GM19467 (cell line): ENCODE measurements around the gene BAZ2B.
"Not testable (repeated sequence)": the region's sequence is repeated elsewhere in the genome, so short reads cannot be mapped to it uniquely, and the experiment has no call there.

ENCODE experiments used
- ATAC-seq: cut with Tn5 transposase; IDR thresholded peaks from one replicate; pipeline ENCODE4 v1.9.1; 2021; ENCODE audit warnings: mild to moderate bottlenecking, moderate library complexity; ENCODE audit not compliant: unreplicated experiment

BAZ2B gene, protein sequence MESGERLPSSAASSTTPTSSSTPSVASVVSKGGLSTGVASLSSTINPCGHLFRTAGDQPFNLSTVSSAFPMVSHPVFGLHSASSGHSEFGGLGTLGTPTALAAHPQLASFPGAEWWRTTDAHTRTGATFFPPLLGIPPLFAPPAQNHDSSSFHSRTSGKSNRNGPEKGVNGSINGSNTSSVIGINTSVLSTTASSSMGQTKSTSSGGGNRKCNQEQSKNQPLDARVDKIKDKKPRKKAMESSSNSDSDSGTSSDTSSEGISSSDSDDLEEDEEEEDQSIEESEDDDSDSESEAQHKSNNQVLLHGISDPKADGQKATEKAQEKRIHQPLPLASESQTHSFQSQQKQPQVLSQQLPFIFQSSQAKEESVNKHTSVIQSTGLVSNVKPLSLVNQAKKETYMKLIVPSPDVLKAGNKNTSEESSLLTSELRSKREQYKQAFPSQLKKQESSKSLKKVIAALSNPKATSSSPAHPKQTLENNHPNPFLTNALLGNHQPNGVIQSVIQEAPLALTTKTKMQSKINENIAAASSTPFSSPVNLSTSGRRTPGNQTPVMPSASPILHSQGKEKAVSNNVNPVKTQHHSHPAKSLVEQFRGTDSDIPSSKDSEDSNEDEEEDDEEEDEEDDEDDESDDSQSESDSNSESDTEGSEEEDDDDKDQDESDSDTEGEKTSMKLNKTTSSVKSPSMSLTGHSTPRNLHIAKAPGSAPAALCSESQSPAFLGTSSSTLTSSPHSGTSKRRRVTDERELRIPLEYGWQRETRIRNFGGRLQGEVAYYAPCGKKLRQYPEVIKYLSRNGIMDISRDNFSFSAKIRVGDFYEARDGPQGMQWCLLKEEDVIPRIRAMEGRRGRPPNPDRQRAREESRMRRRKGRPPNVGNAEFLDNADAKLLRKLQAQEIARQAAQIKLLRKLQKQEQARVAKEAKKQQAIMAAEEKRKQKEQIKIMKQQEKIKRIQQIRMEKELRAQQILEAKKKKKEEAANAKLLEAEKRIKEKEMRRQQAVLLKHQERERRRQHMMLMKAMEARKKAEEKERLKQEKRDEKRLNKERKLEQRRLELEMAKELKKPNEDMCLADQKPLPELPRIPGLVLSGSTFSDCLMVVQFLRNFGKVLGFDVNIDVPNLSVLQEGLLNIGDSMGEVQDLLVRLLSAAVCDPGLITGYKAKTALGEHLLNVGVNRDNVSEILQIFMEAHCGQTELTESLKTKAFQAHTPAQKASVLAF (N-terminal part only)

DNA sequence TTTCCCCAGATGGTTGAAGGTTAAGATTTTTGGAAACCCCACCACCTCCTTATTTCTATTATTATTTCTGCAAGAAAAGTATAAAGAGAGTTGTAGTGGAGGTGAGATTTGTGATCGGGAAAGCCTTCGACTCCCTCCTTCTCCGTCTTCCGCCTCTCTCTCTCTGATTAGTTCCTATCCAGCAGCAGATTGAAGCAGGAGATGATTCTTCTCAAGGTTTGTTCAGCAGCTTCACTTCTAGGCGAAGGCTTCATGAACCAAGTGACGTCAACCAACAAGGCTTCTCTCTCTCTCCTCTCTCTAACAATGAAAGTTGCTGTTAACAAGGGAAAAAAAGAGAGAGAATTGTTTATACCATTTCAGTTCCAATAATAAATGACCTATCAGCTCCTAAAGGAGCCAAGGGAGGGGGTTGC, at the start of gene BAZ2B:
BAZ2B (minus strand) TSS at position 263 of the 416 bp plus-strand sequence. CDS start 137,829 bp downstream, outside the sequence.
- peak; percentile 7 for ATAC-seq

DNA sequence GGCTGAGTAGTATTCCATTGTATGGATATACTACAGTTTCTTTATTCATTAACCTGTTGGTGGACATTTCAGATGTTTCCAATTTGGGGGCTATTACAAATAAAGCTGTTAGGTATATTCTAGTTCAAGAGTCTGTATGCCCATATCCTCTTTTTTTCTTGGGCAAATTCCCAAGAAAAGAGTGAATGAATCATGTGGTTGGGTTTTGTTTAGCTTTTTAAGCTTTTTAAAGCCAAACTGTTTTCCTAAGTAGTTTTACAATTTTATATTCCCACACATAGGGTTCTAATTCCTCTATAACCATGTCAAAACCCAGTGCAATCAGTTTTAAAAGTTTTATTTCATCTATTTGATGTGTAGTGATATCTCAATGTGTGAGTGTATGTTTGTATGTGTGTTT, 44.9 kb upstream of the BAZ2B start:
- no peak for ATAC-seq

DNA sequence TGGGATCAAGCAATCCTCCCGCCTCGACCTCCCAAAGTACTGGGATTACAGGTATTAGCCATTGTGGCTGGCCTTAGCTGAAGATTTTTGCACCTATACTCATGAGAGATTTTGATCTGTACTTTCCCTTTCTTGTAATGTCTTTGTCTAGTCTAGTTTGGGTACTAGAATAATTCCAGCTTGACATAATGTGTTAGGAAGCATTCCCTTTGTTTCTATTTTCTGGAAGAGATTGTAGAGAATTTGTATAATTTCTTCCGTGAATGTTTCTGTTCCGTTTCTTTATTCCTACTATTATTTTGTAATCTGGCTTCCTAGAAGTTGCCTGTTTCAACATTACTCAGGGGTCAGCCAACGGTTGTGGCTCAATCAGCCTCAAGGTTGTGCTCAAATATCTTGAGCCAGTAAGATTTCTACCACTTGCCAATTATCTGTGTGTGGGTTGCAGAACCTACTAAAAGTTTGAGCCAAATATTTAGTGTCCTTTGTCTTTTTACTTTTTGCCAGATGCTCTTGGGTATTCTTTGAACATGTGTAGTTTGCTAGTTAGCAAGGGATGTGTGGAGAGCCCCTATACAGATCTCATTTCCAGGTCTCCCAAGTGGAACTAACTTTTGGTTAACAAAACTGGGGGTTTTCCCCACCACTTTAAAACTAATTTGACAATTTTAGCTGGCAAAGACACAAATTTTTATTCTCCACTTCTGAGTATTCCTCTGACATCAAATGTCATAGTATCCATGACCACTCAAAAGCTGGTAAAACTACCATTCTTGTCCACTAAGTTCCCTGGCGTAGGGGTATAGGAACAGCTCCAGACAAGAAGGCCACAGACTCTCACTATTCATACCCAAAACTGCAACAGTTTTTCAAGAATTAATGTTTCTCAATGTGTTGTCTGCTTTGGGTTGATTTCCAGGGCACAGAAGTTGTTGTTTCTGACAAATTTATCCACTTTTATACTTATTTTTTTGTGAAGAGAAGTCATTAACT, 42.8 kb upstream of the BAZ2B start:
- no peak for ATAC-seq

DNA sequence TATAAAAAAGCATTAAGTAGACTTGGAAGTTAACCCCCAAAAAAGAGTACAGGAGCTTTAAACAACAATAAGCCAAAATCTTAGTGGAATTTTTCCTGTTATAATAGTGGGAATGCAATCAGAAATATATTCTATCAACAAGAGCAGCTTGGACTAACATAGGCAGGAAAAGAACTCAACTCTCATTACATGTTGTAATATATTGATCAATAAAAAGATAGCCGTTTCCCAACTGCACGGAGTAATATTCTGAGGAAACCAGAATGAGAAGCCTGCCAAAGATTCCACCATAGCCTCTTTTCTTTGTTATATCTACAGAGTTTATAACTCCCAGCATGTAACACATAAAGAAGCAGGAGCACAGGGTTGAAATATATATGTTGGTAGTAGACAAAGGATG, 37.6 kb upstream of the BAZ2B start:
- ATAC-seq: no peak

DNA sequence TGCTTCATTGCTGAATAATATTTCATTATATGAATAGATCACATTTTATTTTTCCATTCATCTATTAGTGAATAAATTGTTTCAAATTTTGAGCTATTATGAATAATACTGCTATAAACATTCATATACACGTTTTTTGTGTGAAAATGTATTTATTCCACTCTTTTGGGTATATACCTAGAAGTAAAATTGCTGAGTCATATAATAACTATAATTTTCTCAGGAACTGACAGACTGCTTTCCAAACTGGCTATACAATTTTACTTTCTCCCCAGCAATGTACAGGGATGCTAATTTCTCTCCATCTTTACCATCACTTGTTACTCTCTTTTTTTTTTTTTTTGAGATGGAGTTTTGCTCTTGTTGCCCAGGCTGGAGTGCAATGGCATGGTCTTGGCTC, 35.5 kb upstream of the BAZ2B start:
- no peak for ATAC-seq

DNA sequence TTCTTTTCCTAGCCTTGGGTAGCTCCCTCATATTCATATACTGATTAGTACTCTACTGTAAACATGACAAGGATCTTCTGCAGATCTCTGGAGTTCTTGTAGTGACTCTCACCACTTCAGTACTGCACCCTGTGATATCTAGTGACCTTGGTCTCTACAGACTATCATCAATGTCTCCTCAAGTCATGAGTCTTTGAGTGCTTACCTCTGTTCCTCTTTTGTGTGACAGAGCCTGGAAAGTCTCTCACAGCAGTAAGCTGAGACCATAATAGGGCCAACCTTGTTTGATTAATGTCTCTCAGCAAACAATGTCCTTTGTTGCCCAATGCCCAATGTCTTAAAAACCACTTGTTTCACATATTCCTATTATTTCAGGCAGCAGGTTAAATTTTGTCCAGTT, 34.2 kb upstream of the BAZ2B start:
- ATAC-seq: no peak

DNA sequence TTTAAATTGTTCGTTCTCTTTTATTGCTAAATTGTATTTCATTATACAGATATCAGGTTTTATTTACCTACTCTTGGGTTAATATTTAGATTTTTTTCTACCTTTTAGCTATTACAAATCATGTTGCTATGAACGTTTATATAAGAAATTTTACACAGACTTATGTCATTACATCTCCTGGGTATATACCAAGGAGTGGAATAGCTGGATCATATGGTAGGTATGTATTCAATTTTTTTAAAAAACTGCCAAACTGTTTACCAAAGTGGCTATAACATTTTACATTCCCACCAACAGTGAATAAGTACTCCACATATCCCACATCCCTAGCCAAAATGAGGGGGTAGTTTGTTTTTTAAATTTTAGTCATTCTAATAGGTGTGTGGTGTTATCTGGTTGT, 32.3 kb upstream of the BAZ2B start:
- no peak for ATAC-seq

DNA sequence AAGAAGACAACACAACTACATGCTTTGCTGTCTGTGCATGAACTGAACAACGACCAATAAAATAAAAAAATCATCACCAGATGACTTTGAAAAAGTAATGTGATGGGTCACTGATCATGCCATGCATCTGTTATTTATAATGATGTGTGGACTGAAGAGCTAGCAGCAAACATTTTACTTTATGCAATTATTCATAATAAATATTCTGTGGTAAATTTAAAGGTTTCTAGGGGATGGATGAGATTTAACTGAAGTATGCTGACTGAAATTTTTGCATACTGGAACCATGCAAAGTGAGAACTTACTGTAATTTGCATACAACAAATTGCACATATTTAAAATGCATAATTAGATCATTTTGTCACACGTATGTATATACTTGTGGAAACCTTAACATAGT, 31.3 kb upstream of the BAZ2B start:
- no peak for ATAC-seq

DNA sequence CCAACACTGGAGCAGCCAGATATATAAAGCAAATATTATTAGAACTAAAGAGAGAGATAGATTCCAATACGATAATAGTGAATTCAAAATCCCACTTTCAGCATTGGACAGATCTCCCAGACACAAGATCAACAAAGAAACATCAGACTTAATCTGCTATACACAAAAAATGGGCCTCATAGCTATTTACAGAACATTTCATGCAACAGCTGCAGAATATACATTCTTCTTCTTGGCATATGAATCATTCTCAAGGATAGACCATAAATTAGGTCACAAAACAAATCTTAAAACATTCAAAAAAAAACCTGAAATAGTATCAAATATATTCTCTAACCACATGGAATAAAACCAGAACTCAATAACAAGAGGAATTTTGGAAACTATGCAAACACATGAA, 23.8 kb upstream of the BAZ2B start:
- no peak for ATAC-seq

DNA sequence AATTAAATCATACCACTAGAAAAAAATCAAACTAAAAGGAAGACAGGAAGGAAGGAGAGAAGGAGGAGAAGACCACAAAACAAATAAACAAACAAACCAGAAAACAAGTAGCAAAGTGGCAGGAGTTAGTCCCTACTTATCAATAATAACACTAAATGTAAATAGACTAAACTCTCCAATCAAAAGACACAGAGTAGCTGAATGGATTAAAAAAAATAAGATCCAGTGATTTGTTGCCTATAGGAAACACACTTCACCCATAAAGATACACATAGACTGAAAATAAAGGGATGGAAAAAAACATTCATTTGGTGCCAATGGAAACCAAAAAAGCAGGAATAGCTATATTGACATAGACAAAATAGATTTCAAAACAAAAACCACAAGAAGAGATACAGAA, 23.4 kb upstream of the BAZ2B start:
- no peak for ATAC-seq

DNA sequence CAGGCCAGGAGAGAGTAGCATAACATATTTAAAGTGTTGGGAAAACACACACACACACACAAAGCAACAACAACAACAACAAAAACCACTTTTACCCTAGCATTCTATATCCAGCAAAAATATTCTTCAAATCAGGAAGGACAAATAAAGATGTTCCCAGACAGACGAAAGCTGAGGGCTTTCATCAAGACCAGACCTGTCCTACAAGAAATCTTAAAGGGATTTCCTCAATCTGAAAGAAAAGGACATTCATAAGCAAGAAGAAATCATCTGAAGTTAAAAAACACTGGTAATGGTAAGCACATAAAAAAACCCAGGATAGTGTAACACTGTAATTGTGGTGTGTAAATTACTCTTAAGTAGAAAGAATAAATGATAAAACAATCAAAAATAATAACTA, 22.7 kb upstream of the BAZ2B start:
- no peak for ATAC-seq

DNA sequence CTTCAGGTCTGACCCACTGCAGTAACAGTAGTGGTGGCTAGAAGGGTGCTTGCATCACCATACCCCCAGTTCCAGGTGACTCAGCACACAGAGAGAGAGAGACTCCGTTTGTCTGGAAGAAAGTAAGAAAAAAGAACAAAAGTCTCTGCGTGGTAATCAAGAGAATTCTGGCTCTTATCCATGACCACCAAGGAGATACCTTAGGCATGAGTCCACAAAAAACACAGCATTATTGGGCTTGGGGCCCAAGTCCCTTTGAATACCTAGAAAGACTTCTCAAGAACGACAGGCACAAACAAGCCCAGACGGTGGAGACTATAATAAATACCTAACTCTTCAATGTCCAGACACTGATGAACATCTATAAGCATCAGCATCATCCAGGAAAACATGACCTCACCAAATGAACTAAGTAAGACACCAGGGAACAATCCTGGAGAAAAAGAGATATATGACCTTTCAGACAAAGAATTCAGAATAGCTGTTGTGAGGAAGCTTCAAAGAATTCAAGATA, 21.7 kb upstream of the BAZ2B start:
- no peak for ATAC-seq

DNA sequence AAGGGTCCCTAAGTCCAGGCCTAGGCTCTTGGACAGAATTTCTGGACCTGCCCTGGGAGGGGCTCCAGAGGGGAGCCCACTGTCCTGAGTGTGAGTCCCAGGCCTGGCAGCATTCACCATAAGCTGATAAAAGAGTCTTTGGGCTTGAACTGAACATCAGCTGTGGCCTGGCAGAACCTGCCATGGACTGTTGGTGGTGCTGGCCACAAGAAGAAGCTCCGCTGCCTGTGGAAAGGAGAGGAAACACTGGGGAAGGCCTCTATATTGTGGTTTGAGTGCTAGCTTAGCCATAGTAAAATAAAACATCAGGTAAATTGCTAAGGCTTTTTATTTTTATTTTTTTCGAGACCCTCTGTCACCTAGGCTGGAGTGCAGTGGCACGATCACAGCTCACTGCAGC, 20.9 kb upstream of the BAZ2B start:
- ATAC-seq: no peak

DNA sequence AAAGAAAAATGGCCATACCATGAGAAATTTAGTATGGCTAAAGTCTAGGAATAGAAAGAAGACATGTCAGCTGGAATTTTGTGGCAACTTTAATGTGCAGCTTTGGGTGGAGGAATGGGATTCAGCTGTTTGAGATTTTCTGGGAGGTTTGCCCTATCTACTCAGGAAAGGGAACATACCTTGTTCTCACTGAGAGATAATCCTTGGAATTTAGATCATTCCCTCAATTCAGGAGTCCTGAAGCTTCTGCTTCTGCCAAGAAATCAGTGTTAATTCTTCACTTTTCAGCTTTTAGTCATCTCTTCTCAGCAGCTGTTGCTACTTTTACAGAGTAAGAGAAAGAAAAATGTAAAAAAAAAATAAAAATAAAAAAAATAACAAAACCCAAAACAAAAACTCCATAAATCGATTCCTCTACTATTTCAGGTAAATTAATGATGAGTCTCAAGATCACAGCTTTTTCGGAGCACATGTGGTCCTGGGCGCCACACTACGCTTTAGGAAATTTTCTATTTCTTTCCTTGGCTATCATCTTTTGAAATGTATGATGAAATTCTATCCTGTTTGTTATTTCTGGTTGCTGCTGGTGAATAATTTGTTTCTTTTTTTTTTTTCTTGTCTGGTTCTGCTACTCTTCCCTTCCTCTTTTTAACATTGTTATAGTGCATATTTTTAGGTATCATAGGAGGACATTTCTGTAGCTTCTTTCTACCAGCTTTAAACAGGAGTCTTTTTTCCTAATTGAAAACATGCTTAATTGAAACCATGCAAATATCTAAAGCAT, 18.9 kb upstream of the BAZ2B start:
- no peak for ATAC-seq

DNA sequence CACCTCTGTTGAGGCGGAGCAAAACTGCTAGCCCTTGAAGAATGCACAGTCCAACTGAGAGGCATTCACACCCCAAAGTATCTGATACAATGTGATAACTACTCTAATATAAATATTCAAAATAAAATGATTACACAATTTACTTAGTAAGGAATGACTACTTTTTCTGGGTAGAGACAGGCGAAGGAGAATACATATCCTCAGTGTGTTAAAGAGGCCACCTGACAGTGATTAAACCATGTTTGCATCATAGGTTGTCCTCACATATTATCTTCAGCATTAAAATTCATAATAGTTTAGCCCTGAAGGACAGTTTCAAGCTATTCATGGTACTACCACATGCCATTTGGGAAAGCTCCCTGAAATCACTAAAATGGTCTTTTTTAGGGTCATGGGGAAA, 16.9 kb upstream of the BAZ2B start:
- no peak for ATAC-seq

DNA sequence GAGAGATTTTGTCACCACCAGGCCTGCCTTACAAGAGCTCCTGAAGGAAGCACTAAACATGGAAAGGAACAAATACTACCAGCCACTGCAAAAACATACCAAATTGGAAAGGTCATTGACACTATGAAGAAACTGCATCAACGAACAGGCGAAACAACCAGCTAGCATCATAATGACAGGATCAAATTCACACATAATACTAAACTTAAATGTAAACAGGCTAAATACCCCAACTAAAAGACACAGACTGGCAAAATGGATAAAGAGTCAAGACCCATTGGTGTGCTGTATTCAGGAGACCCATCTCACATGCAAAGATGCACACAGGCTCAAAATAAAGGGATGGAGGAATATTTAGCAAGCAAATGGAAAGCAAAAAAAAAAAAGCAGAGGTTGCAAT, 9.3 kb upstream of the BAZ2B start:
- not testable (repeated sequence) for ATAC-seq

DNA sequence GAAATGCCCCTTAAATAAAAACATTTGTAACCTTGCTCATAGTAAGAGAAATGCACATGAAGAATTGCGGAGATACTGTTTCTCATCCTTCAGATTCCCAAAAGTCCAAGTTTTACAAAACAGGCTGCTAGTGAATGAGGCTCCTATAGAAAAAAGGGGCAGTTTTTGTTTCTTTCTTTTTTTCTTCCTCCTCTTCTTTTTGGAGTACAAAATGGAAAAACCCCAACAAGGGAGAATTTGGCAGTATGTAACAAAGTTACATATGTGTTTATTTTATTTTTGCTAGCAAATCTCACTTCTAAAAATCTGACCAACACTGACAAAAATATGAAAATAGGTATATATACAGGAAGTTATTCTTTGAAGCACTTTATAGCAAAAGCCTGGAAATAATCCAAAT, 7.1 kb upstream of the BAZ2B start:
- ATAC-seq: no peak

DNA sequence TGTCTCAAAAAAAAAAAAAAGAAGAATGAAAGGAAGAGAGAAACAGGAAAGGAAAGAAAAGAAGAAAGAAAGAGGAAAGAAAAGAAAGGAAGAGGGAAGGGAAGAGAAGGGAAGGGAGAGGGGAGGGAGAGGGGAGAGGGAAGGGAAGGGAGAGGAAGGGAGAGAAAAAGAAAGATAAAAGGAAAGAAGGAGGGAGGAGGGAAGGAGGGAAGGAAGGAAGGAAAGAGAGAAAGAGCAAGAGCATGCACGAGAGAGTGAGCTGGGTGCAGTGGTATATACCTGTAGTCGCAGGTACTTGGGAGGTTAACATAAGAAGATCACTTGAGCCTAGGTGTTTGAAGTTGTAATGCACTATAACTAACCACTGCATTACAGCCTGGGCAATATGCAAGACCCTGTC, 6.6 kb upstream of the BAZ2B start:
- ATAC-seq: no peak

DNA sequence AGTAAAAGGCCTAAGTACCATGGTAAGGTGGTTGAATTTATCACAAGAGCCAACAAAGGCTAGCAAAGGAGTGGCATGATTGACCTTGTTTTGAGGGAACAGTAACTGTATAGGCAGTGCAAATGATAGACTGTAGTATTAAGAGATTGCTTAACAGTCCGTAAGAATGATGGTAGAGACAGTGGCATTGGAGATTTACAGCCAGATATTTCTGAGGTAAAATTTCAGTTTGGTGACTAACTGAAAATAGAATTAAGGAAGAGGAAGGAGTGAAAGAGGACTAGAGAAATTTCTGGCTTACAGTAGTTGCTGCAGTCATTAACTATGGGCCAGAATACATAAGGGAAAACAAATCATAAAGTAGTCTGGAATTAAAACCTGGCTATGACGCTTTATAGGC, 4.4 kb upstream of the BAZ2B start:
- ATAC-seq: no peak
